ENCODE measurements around the gene EPHA6. TPM values are rescaled to one million over a fixed set of nuclear protein-coding genes. Genes with fewer than 3 reads are reported as not detected.

The EPHA6 gene
- total RNA-seq, 1 donor from 2014 or later: not detected

DNA sequence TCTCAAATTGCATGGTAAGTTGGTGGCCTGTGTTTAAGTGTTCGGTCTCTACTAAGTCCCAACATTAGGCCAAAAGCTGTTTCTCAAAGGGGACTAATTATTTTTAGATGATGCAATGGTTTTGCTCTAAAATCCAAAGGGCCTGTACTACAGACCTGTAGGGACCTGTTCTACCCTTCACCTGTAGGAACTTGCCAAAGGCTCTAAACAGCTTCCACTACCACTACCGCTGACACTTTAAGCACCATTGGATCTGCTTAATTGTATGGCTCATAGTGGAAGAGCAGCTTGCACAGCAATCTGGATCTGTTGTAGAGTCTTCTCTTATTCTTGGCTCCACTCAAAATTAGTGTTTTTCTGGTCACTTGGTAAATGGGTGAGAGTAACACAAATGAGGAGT lies 346.8 kb downstream of the EPHA6 start:
- Mint-ChIP-seq H3K27me3 (ENCODE audit: insufficient read depth) (no peaks in the 10 kb centered on the region), H3K4me3 (no peak overlapping the region), H3K4me1 (ENCODE audit: low read depth) (no peaks in the 10 kb centered on the region), H3K27ac (no peak overlapping the region), H3K9me3 (no peaks in the 10 kb centered on the region), H3K36me3 (ENCODE audit: low read depth) (no peaks in the 10 kb centered on the region)
- DNase-seq (ENCODE audit: low spot score): no peak
- intact Hi-C loops (cut with micrococcal nuclease): no loop called here

DNA sequence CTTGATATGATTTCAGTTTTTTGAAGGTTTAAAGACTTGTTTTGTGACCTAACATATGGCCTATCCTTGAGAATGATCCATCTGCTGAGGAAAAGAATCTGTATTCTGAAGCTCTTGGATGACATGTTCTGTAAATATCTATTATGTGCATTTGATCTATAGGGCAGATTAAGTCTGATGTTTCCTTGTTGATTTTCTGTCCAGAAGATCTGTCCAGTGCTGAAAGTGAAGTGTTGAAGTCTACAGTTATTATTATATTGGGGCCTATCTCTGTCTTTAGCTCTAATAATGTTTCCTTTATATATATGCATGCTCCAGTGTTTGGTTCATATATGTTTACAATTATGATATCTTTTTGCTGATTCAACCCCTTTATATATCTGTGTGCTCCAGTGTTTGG lies 362.8 kb downstream of the EPHA6 start:
- DNase-seq (ENCODE audit: low spot score): no peak
- H3K27ac Mint-ChIP-seq: no peak overlapping the region

DNA sequence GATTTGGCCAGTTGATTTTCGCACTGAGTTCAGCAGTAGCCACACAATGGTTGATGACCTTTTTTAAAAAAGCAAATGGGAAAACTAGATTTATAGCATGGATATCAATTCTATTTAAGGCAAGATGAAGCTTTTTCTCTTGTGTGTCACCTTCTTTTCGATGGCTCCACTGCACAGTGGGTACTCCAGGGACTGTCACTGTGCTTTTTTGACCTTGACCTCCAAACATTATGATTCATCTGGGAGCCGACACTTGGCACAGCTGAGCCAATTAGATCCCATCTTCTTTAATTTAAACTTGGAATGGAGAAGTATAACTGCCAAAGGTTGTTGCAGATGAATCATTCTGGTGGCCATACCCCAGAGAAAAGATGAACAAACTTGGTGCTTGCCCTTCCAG lies 367.3 kb downstream of the EPHA6 start:
- H3K27ac Mint-ChIP-seq: no peak overlapping the region
- H3K27me3 Mint-ChIP-seq (ENCODE audit: insufficient read depth): no peaks in the 10 kb centered on the region
- no peaks in the 10 kb centered on the region for H3K36me3 Mint-ChIP-seq (ENCODE audit: low read depth)
- H3K4me1 Mint-ChIP-seq (ENCODE audit: low read depth): no peaks in the 10 kb centered on the region
- peaks cover 22% of the 10 kb centered on the region for H3K9me3 Mint-ChIP-seq
- no peak for DNase-seq (ENCODE audit: low spot score)
- no peak overlapping the region for H3K4me3 Mint-ChIP-seq
- intact Hi-C loops (cut with micrococcal nuclease): no loop called here

More for the DNA sequence above, 362.8 kb downstream of the EPHA6 start:
- Mint-ChIP-seq H3K4me1 (ENCODE audit: low read depth) (no peaks in the 10 kb centered on the region), H3K27me3 (ENCODE audit: insufficient read depth) (no peaks in the 10 kb centered on the region), H3K36me3 (ENCODE audit: low read depth) (no peaks in the 10 kb centered on the region), H3K9me3 (peaks cover 19% of the 10 kb centered on the region), H3K4me3 (no peak overlapping the region)
- intact Hi-C loops (cut with micrococcal nuclease): no loop called here

DNA sequence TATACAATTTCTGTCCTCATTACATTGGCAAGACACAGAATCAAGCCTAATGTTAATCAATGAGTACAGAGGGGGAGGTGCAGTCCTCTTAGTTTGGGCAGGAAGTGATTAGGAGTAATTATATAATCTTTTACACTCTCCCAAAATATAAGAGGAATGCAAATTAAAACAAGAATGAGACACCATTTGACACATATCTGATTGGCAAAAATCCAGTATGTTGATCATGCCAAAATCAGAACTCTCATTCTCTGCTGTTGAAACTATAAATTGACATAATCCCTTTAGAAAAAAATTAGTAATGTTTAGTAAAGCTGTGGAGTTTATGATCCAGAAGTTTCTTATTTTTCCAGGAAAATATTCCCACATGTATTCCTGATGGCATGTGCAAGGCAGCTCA lies 373.4 kb downstream of the EPHA6 start:
- no peak for DNase-seq (ENCODE audit: low spot score)
- no peaks in the 10 kb centered on the region for H3K27me3 Mint-ChIP-seq (ENCODE audit: insufficient read depth)
- peaks cover 7% of the 10 kb centered on the region for H3K9me3 Mint-ChIP-seq
- H3K36me3 Mint-ChIP-seq (ENCODE audit: low read depth): no peaks in the 10 kb centered on the region
- H3K27ac Mint-ChIP-seq: no peak overlapping the region
- no peaks in the 10 kb centered on the region for H3K4me1 Mint-ChIP-seq (ENCODE audit: low read depth)
- no peak overlapping the region for H3K4me3 Mint-ChIP-seq
- intact Hi-C loops (cut with micrococcal nuclease): no loop called here

DNA sequence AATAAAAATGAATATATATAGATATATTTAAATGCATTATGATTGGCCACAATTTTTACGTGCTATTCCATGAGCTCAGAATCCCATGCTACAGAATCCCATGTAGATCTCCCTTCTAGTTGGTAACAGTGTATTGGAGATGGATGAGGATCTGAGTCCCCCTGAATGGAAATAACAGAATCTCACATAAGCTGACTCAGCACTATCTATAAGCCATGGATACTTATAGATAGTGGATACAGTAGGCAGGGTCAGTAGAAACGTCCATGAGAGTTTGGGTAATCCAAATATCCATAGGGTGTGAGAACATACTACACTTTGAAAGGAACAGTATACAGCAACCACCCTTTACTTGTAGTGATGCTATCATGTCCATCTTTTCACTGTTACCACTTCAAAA lies 375.4 kb downstream of the EPHA6 start:
- intact Hi-C loops (cut with micrococcal nuclease): no loop called here
- Mint-ChIP-seq H3K27me3 (ENCODE audit: insufficient read depth) (no peaks in the 10 kb centered on the region), H3K9me3 (peaks cover 6% of the 10 kb centered on the region), H3K4me3 (no peak overlapping the region), H3K27ac (no peak overlapping the region), H3K4me1 (ENCODE audit: low read depth) (no peaks in the 10 kb centered on the region), H3K36me3 (ENCODE audit: low read depth) (no peaks in the 10 kb centered on the region)
- DNase-seq (ENCODE audit: low spot score): no peak

DNA sequence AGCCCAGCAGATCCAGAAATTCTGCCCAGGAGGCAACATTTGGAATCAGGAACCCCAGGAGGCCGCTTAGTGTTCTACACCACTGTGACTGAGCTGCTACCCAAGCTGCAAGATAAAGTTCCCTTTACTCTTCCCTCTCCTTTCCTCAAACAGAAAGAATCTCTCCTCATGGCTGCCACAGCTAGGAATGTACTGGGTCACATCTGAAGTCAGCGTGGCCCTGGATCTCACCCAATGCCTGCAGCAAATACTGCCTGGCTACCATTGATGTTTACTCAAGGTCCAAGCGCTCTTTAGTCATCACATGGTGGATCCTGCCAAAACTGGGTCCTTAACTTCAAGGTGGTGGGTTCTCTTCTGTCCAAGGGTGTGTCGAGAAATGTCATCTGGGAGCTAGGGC lies 382.7 kb downstream of the EPHA6 start:
- no peak for DNase-seq (ENCODE audit: low spot score)
- intact Hi-C loops (cut with micrococcal nuclease): no loop called here
- Mint-ChIP-seq H3K9me3 (peaks cover 6% of the 10 kb centered on the region), H3K27me3 (ENCODE audit: insufficient read depth) (no peaks in the 10 kb centered on the region), H3K36me3 (ENCODE audit: low read depth) (no peaks in the 10 kb centered on the region), H3K4me1 (ENCODE audit: low read depth) (no peaks in the 10 kb centered on the region), H3K4me3 (no peak overlapping the region), H3K27ac (no peak overlapping the region)

- DNase-seq (ENCODE audit: low spot score): no peak
- intact Hi-C loops (cut with micrococcal nuclease): no loop called here
- no peak overlapping the region for H3K27ac Mint-ChIP-seq
Measured at GRCh38 chr3:97197830-97198229, 383.4 kb downstream of the EPHA6 start.

DNA sequence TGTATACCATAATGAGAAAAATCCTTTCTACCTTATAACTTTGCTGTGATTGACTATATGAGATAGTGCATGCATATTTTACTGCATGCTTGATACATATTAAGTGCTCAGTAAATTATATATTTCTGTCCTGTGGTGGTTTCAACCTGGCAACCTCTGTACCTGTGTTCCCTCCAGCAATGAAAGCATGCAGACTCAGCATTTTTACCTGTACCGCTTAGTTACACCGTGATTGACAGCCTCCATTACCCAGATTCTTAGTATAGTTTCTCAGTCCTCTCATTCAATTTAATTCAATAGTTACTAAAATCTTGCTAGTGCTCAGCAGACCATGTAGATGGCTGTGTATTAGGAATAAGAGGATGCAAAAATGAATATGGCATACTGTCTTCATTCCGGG lies 386.0 kb downstream of the EPHA6 start:
- Mint-ChIP-seq H3K9me3 (peaks cover 3% of the 10 kb centered on the region), H3K4me3 (no peak overlapping the region), H3K27me3 (ENCODE audit: insufficient read depth) (no peaks in the 10 kb centered on the region), H3K36me3 (ENCODE audit: low read depth) (no peaks in the 10 kb centered on the region), H3K4me1 (ENCODE audit: low read depth) (no peaks in the 10 kb centered on the region), H3K27ac (no peak overlapping the region)
- no peak for DNase-seq (ENCODE audit: low spot score)
- intact Hi-C loops (cut with micrococcal nuclease): no loop called here

More at GRCh38 chr3:97197830-97198229, 383.4 kb downstream of the EPHA6 start:
- Mint-ChIP-seq H3K4me1 (ENCODE audit: low read depth) (no peaks in the 10 kb centered on the region), H3K4me3 (no peak overlapping the region), H3K9me3 (peaks cover 6% of the 10 kb centered on the region), H3K36me3 (ENCODE audit: low read depth) (no peaks in the 10 kb centered on the region), H3K27me3 (ENCODE audit: insufficient read depth) (no peaks in the 10 kb centered on the region)

- Mint-ChIP-seq H3K36me3 (ENCODE audit: low read depth) (no peaks in the 10 kb centered on the region), H3K4me1 (ENCODE audit: low read depth) (no peaks in the 10 kb centered on the region), H3K9me3 (peaks cover 3% of the 10 kb centered on the region), H3K27me3 (ENCODE audit: insufficient read depth) (no peaks in the 10 kb centered on the region), H3K27ac (no peak overlapping the region), H3K4me3 (no peak overlapping the region)
- no peak for DNase-seq (ENCODE audit: low spot score)
- intact Hi-C loops (cut with micrococcal nuclease): no loop called here
Measured at GRCh38 chr3:97201814-97202213, 387.4 kb downstream of the EPHA6 start.

DNA sequence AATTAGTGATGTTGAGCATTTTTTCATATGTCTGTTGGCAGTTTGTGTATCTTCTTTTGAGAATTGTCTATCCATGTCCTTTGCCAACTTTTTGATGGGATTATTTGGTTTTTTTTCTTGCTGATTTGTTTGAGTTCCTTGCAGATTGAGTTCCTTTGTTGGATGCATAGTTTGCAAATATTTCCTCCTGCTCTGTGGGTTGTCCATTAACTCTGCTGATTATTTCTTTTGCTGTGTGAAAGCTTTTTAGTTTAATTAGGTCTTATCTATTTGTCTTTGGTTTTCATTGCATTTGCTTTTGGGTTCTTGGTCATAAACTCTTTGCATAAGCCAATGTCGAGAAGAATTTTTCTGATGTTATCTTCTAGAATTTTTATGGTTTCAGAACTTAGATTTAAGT lies 414.6 kb downstream of the EPHA6 start:
- Mint-ChIP-seq H3K36me3 (ENCODE audit: low read depth) (no peaks in the 10 kb centered on the region), H3K9me3 (no peaks in the 10 kb centered on the region), H3K27ac (no peak overlapping the region), H3K4me1 (ENCODE audit: low read depth) (no peaks in the 10 kb centered on the region), H3K27me3 (ENCODE audit: insufficient read depth) (no peaks in the 10 kb centered on the region), H3K4me3 (no peak overlapping the region)
- intact Hi-C loops (cut with micrococcal nuclease): no loop called here
- no peak for DNase-seq (ENCODE audit: low spot score)

DNA sequence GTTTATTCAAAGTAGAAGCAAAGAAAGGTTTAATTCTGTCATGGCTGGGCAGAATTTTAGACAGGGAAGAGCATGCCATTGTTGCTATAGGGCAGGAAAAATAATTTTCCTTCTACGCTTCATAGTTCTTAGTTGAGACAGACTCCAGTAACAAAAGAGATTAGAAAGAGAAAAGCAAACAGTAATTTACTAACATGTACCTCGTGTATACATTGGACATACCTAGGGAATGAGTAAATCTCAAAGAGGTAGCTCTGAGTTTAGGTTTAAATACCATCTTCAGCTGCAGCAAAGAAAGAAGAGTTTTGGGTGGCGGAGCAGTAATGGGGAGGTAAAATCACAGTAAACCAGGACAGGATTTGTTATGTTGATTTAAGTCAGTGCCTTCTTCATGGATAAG lies 416.1 kb downstream of the EPHA6 start:
- intact Hi-C loops (cut with micrococcal nuclease): no loop called here
- no peaks in the 10 kb centered on the region for H3K4me1 Mint-ChIP-seq (ENCODE audit: low read depth)

DNA sequence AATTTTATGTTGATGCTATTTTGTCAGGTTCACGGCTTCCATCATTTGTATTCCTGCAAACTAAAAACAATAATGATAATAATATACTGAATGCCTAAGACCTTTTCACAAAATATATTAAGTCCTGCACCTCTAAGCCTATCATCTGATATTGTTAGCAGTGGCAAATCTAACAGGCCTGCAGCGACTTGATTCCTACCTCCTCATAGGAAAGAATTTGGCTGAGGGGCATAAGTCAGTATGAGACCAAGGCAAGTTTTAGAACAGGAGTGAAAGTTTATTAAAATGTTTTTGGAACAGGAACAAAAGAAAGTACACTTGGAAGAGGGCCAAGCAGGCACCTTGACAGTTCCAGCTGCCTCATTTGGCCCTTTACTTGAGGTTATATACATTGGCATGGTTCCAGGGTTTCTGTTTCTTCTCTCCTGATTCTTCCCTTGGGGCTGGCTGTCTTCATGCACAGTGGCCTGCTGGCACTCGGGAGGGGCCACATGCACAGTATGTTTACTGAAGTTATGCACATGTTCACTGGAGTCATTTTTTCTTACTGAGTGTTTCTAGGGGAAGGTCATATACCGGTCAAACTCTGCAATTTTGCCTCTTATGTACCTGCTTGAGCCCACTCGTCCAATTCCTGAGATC lies 418.1 kb downstream of the EPHA6 start:
- Mint-ChIP-seq H3K36me3 (ENCODE audit: low read depth) (no peaks in the 10 kb centered on the region), H3K9me3 (no peaks in the 10 kb centered on the region), H3K27ac (no peak overlapping the region), H3K4me3 (no peak overlapping the region), H3K4me1 (ENCODE audit: low read depth) (no peaks in the 10 kb centered on the region), H3K27me3 (ENCODE audit: insufficient read depth) (no peaks in the 10 kb centered on the region)
- DNase-seq (ENCODE audit: low spot score): no peak
- intact Hi-C loops (cut with micrococcal nuclease): no loop called here

More for the DNA sequence above, 416.1 kb downstream of the EPHA6 start:
- H3K36me3 Mint-ChIP-seq (ENCODE audit: low read depth): no peaks in the 10 kb centered on the region
- no peaks in the 10 kb centered on the region for H3K9me3 Mint-ChIP-seq
- no peak for DNase-seq (ENCODE audit: low spot score)
- H3K27ac Mint-ChIP-seq: no peak overlapping the region
- no peak overlapping the region for H3K4me3 Mint-ChIP-seq
- no peaks in the 10 kb centered on the region for H3K27me3 Mint-ChIP-seq (ENCODE audit: insufficient read depth)

GRCh38 chr3:97235179-97235578 lies 420.8 kb downstream of the EPHA6 start:
- Mint-ChIP-seq H3K4me3 (no peak overlapping the region), H3K9me3 (no peaks in the 10 kb centered on the region), H3K4me1 (ENCODE audit: low read depth) (no peaks in the 10 kb centered on the region), H3K36me3 (ENCODE audit: low read depth) (no peaks in the 10 kb centered on the region), H3K27me3 (ENCODE audit: insufficient read depth) (no peaks in the 10 kb centered on the region), H3K27ac (no peak overlapping the region)
- intact Hi-C loops (cut with micrococcal nuclease): no loop called here
- no peak for DNase-seq (ENCODE audit: low spot score)

All from activated T-helper 1 cell treated with anti-CD3 and anti-CD28 coated beads, Interleukin-12 subunit alpha, Interleukin-12 subunit beta, Interleukin-2, Interleukin-4 antibody, amounts not matched to agents 30 ng/mL and 10 ng/mL and 1 ng/mL, durations not matched to agents 14 hours and 24 hours and 36 hours (primary cell).